Measurements from ENCODE around the gene SULT1C3. TPM values are rescaled to one million over a fixed set of nuclear protein-coding genes. Genes with fewer than 3 reads are reported as not detected.

SULT1C3 gene
- total and polyA plus RNA-seq, 2 of the 13 experiments (the other 11 are each of a cell fraction or from before 2014, with no cell fraction given), result not detected

GRCh38 chr2:108244667-108245414 is 5.1 kb downstream of the SULT1C3 start:
- no peak overlapping the region for H2AFZ ChIP-seq (ENCODE audit: low read length)
- DNase-seq (ENCODE audit: low spot score) (no peak), ATAC-seq (no peak), FAIRE-seq (no peak)
- intact Hi-C loops (cut with micrococcal nuclease; ENCODE audit: unreplicated experiment), result no loop called here
- TF ChIP-seq CEBPB (IDR thresholded peaks at IDR 0.05; ENCODE audit: borderline replicate concordance, low read depth, low read length) (peak; percentile 43; the same call in 1 of the 2 replicates), HNF4A (CRISPR knock-in tag; IDR thresholded peaks at IDR 0.05) (peak; percentile 62; the same call in 1 of the 2 replicates), SYNCRIP (IDR thresholded peaks at IDR 0.05; ENCODE audit: insufficient read depth, low read depth, low read length) (no peak), DNMT3B (CRISPR knock-in tag; conservative IDR thresholded peaks at IDR 0.05) (no peak)
- no peaks in the 10 kb centered on the region for H3K4me1 ChIP-seq (ENCODE audit: insufficient read depth, low read length)
- ChIA-PET CTCF (ENCODE audit: low intra/inter-chr PET ratio, low total read pairs) (no interaction called here), POLR2A (no interaction called here)
- no peaks in the 10 kb centered on the region for H4K20me1 ChIP-seq (ENCODE audit: insufficient read depth, low read length)
- H3K9me3 ChIP-seq (ENCODE audit: low read length), result peaks cover 11% of the 10 kb centered on the region; the same call in 1 of the 2 replicates
- no peak overlapping the region for H3K4me3 ChIP-seq (replicated peaks in 1 of 3; ENCODE audit: insufficient read depth in 1 of 3, low read depth in 2 of 3, low read length in 3 of 3)
- H3K9ac ChIP-seq (ENCODE audit: insufficient read depth, low read depth, low read length), result no peak overlapping the region
- no peak overlapping the region for H3K4me2 ChIP-seq (ENCODE audit: low read depth, low read length)
- no TSS peak for BruUV-seq (replicated peaks)
- no peaks in the 10 kb centered on the region for H3K79me2 ChIP-seq (ENCODE audit: insufficient read depth, low read length)
- in situ Hi-C loops (cut with HindIII; ENCODE audit: extremely low pct_ligation_motif_present, low pct_unique_long_range_greater_than_20kb), result no loop called here
- H3K27me3 ChIP-seq (ENCODE audit: control insufficient read depth in 1 of 2, insufficient read depth in 2 of 2, low read length in 2 of 2), result no peaks in the 10 kb centered on the region
- 15% methylated on average over 2 of the region's 2 CpGs for WGBS (ENCODE audit: low lambda C conversion rate)
- no peak overlapping the region for H3K27ac ChIP-seq (ENCODE audit: extremely low read length, insufficient read depth, low read length)
- H3K36me3 ChIP-seq (replicated peaks in 1 of 2; ENCODE audit: control insufficient read depth in 1 of 2, insufficient read depth in 2 of 2, low read length in 2 of 2), result no peaks in the 10 kb centered on the region

GRCh38 chr2:108253106-108253505 is 13.3 kb downstream of the SULT1C3 start:
- H2AFZ ChIP-seq (ENCODE audit: low read length), result no peak overlapping the region
- H3K9ac ChIP-seq (ENCODE audit: insufficient read depth, low read depth, low read length), result no peak overlapping the region
- 9% methylated on average over 1 of the region's 1 CpG for WGBS (ENCODE audit: low lambda C conversion rate)
- DNase-seq (ENCODE audit: low spot score) (no peak), ATAC-seq (no peak), FAIRE-seq (no peak)
- H4K20me1 ChIP-seq (ENCODE audit: insufficient read depth, low read length), result no peaks in the 10 kb centered on the region
- H3K27ac ChIP-seq (ENCODE audit: extremely low read length, insufficient read depth, low read length), result no peak overlapping the region
- ChIA-PET POLR2A (no interaction called here), CTCF (ENCODE audit: low intra/inter-chr PET ratio, low total read pairs) (no interaction called here)
- no peaks in the 10 kb centered on the region for H3K36me3 ChIP-seq (replicated peaks in 1 of 2; ENCODE audit: control insufficient read depth in 1 of 2, insufficient read depth in 2 of 2, low read length in 2 of 2)
- H3K4me1 ChIP-seq (ENCODE audit: insufficient read depth, low read length), result peaks cover 5% of the 10 kb centered on the region
- no peak overlapping the region for H3K4me2 ChIP-seq (ENCODE audit: low read depth, low read length)
- intact Hi-C loops (cut with micrococcal nuclease; ENCODE audit: unreplicated experiment), result no loop called here
- no peaks in the 10 kb centered on the region for H3K79me2 ChIP-seq (ENCODE audit: insufficient read depth, low read length)
- in situ Hi-C loops (cut with HindIII; ENCODE audit: extremely low pct_ligation_motif_present, low pct_unique_long_range_greater_than_20kb), result no loop called here
- BruUV-seq (replicated peaks), result no TSS peak
- TF ChIP-seq ZBTB10 (CRISPR knock-in tag; IDR thresholded peaks at IDR 0.05; ENCODE audit: borderline replicate concordance), result no peak
- TF ChIP-seq LCORL (IDR thresholded peaks at IDR 0.05), result peak; percentile 96
- no peak for TF ChIP-seq LCORL (CRISPR knock-in tag; IDR thresholded peaks at IDR 0.05)
- no peak overlapping the region for H3K4me3 ChIP-seq (replicated peaks in 1 of 3; ENCODE audit: insufficient read depth in 1 of 3, low read depth in 2 of 3, low read length in 3 of 3)
- H3K9me3 ChIP-seq (ENCODE audit: low read length), result no peaks in the 10 kb centered on the region
- no peaks in the 10 kb centered on the region for H3K27me3 ChIP-seq (ENCODE audit: control insufficient read depth in 1 of 2, insufficient read depth in 2 of 2, low read length in 2 of 2)

All from HepG2 (cell line).